Left hindlimb (tissue), 1 donor: ENCODE measurements around the gene AGAP3.

Experiments
- DNase-seq: peaks from one replicate; pipeline ENCODE4 v3.0.0-alpha.2; 2018

The AGAP3 gene

GRCh38 chr7:151074817-151075661 is 11.2 kb upstream of the AGAP3 start:
- no peak for DNase-seq

GRCh38 chr7:151075662-151075971 is 10.7 kb upstream of the AGAP3 start:
- no peak for DNase-seq

DNA sequence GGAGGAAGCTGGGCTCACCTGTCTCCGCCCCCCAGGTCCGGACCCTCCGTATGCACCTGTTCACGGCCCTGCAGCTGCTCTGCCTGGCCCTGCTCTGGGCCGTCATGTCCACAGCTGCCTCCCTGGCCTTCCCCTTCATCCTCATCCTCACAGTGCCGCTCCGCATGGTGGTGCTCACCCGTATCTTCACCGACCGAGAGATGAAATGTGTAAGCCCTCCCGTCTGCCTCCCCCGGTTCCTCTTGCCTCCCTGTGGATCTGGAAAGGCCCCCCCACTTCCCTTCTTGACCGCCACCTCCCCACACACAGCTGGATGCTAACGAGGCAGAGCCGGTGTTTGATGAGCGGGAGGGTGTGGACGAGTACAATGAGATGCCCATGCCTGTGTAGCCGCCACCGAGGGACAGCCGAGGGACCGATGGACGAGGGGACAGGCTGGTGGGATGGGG is 10.3 kb upstream of the AGAP3 start:
- no peak for DNase-seq

- no peak for DNase-seq
Observed at GRCh38 chr7:151076863-151077704, 9.2 kb upstream of the AGAP3 start.

DNA sequence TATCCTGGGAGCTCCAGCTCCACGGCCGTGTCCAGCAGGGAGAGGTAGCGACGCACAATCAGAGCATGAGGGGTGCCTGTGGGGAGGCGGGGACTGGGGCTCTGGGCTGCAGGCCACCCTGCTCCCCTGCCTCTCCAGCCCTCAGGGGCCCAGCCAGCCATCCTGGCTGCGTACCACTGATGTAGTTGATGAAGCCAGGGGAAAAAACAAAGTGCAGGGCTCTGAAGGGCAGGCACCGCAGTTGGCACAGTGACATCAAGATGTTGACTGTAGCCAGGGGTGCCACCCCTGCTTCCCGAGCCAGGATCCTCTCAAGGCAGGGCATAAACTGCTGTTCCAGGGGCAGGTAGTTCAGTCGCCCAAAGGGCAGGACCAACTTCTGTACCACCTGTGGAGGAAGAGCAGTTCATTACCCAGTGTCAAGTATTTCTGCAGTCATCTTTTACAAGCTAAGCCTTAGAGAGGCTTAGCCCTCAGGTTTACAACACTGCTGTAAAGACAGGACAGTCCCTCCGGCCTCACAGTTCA is 8.5 kb upstream of the AGAP3 start:
- DNase-seq = no peak

DNA sequence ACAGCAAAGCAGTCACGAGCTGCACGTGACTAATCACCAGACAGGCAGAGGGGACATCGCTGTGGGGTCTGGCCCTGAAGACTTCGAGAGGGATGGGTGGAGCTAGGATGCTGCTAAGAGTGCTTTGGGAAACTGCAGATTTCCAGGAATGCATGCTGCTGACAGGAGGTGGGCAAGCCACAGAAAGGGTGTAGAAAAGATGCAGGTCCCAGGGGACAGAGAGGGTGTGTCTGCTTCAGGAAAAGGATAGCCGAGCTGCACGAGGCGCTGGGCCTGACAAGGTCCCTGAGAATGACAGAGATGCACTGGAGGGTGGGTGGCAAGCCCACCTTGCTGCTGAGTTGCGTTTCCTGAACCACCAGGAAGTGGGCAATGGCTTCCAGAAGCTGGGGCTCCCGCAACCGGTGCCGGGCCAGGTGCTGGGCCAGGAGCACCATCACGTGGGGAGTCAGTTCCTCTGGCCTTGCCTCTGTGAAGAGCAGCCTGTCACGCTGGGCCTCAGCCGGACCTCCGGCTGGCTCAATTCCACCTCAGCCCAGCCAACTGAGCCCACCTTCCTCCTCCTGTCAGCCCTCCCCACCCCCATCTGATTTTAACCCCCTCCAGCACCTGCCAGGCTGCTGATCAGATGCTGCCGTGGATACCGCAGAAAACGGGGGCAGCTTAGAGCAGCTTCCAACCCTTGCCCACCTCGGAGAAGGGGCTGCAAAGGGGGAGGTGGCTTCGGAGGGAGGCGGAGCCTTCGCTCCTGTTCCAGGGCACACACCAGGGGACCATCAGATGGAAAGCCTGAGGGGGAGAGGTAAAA is 7.8 kb upstream of the AGAP3 start:
- no peak for DNase-seq

DNA sequence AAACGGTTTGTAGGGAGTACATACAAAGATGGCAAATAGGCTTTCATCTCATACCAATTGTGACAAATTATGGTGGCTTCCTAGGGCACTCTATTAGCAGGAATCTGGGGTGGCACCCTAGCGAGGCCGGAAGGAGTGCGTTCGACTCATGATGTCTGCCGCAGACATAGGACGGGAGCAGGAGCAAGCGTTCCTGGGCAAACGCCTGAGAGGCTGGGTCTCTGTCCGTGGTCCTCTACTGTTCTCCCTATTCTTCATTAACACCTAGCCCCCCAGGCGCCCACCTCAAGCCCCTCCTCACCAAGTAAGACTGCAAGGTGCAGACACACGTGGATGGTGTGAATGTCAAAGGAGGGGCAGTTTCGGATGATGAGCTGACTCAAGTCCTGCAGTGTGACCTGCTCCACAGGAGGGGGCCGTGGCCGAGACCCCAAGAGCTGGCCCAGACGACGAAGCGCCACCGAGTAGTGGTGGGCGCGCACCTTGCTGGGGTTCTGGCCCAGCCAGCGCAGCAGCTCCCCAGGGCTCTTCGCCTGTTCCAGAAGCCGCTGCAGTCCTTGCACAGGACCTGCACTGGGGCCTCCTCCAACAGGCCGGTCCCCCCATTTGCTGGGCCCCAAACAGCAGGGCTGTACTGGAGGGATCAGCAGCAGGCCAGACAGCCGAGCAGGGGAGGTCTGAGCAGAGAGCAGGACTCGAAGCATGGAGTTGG is 6.9 kb upstream of the AGAP3 start:
- no peak for DNase-seq

GRCh38 chr7:151080067-151080521 is 6.2 kb upstream of the AGAP3 start:
- no peak for DNase-seq

DNA sequence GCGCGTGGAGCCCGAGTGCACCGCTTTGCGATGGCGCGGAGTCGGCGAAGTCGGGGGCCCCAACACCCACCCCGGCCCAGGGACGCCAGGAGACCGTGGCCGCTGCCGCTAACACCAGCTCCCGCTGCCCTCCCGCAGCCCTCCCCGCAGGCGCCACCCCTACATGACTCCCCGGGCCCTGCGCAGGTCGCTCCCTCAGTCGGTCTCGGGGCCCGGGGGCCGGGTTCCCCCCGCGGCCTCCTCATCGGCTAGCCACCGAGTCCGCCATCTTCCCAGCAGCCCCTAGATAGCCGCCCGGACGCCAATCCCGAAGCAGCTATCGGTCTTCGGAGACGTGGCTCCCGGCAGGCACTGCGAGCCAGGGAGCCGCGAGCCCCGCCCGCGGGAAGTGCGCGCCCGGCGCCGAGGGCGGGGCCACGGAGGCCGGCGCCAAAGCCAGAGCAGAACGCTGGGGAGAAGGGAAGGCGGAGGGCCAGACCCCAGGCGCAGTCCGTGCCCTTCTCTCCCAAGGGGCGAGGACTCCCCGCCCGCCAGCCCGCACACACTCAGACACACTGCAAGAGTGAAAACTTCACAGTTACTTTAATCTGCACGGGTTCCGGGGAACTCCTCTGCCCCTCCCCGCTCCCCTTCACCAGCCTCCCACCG is 5.6 kb upstream of the AGAP3 start, which contains the start of gene FASTK:
TSS of gene FASTK (minus strand) at position 288 of the 648 bp plus-strand sequence. CDS start at position 245, 43 bp downstream.
- DNase-seq = peak; percentile 94

DNA sequence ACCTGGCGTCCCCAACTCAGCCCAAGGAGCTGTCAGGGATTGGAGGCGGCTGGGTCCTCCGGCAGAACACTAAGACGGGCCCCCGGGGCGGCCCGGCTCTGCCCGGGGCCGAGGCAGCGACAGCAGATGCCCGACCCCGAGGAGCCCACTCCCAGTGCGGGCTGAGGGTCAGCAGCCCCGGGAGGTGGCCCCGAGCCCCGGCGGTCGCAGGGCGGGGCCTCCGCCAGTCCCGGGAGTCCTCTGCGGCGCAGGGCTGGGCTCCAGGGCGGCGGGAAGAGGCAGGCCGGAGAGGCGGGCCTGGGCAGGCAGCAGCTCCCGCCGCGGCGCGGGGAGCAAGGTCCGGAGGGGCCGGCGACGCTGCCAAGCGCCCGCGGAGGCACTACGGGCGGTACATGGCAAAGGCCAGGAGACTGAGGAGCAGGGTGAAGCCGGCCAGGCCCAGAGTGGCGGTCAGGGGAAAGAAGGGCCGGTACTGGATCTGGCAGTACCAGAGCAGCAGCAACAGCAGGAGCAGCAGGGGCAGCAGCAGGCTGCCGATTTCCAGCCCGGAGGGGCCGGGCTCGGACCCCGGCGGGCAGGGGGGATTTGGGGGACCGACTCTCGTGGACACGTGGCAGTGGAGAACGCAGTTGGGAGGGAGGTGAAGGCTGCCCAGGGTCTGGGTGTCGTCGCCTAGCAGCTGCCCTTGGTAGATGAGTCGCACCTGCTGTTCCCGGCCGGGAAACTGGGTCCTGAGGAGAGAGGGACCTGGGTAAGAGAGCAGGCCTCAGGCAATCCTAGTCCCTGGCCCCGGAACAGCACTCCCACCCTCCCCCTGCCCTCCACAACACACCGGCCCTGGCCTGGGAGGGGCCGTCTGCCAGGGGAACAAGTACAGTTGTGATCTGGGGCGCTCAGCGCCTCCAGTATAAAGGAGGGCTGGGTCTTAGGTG is 4.8 kb upstream of the AGAP3 start:
- peak; percentile 61 for DNase-seq

GRCh38 chr7:151082141-151083070 is 3.9 kb upstream of the AGAP3 start:
- DNase-seq = no peak

DNA sequence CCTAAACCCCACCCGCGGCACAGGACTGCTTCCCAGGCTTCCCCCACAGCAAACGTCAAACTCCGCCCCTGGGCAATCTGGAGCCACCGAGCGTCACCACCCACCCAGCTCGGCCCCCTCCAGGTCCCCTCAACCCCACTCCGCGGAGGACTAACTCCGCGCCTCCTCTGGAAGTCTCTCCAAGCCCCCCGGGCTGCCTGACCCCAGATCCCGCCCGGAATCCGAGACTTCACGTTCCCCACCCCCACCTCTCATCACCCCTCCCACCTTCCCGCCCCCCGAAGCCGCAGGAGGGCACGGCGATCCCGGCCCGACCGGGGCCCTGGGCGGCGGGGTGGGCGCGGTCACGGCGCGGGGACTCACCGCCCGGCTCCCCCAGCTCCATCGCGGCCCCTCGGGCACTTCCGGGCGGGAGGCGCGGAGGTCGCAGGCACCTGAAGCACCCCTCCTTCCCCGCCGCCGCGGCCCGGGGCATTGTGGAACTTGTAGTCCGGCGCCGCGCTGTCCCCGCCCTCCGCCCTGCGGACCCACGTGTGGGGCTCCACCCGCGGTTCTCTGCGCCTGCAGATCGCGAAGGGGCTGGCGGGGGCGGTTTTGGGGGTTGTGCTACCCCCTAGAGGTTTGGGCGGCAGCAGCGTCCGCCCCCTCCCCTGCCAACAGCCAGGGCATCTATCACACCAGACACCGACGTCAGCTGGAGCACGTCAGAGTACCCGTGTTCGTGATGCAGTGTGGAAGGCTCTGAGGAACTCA is 3.0 kb upstream of the AGAP3 start, which contains the start of gene TMUB1:
TSS of gene TMUB1 (minus strand) at position 423 of the 753 bp plus-strand sequence. CDS start 930 bp downstream, outside the sequence.
- peak; percentile 83 for DNase-seq

GRCh38 chr7:151083824-151084160 is 2.5 kb upstream of the AGAP3 start:
- no peak for DNase-seq

DNA sequence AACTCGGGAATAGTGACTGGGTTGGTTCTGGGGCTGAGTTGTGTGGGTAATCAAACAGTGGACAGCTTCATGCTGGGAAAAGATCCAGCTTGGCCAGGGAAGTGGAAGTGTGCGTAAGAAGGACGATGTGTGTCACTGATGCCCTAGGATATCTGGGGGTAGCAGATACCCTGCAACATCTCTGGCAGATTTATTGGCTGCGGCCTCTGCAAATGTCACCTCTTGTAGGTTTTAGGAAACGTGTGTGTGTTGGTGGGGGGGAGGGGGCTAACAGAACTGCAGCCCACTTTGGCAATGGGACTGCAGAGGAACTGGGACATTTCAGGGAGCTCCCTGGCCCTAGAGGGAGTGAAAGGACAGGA is 965 bp upstream of the AGAP3 start:
- no peak for DNase-seq

DNA sequence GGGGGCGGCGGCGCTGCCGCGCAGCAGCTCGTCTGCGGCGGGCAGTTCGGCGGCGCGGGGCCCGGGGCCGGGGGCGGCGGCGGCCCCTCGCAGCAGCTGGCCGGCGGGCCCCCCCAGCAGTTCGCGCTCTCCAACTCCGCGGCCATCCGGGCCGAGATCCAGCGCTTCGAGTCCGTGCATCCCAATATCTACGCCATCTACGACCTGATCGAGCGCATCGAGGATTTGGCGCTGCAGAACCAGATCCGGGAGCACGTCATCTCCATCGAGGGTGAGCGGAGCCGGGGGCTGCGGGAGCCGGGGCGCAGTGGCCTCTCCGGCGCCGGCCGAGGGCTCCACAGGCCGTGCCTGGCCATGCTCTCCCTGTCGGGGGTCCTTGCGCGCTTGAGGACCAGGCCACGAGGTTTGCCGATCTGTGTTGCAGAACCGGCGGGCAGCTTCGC is 548 bp downstream of the AGAP3 start:
- no peak for DNase-seq

- DNase-seq = no peak
Observed at GRCh38 chr7:151087245-151088018, 1.2 kb downstream of the AGAP3 start.

- no peak for DNase-seq
Observed at GRCh38 chr7:151088019-151088855, 2.0 kb downstream of the AGAP3 start.
